Neural crest cell (in vitro differentiated cells): ENCODE measurements around the gene MAP2K6. TPM values are rescaled to one million over a fixed set of nuclear protein-coding genes. Genes with fewer than 3 reads are reported as not detected.

Experiments
- DNase-seq: peaks from one replicate; pipeline ENCODE4 v3.0.0; 2021; ENCODE audit warnings: low read depth, mixed read lengths, low spot score
- H3K27ac Mint-ChIP-seq: one replicate; pipeline ENCODE4 v1.8.0; 2021; ENCODE audit warnings: mild to moderate bottlenecking, mixed read lengths; ENCODE audit not compliant: unreplicated experiment
- H3K27me3 Mint-ChIP-seq: 2 replicates; pipeline ENCODE4 v1.8.0; 2021; ENCODE audit warnings: low read depth, mild to moderate bottlenecking, mixed read lengths
- H3K36me3 Mint-ChIP-seq: 2 replicates; pipeline ENCODE4 v1.8.0; 2021; ENCODE audit warnings: low read depth, mild to moderate bottlenecking, mixed read lengths
- H3K4me1 Mint-ChIP-seq: 2 replicates; pipeline ENCODE4 v1.8.0; 2021; ENCODE audit warnings: mixed read lengths
- H3K4me3 Mint-ChIP-seq: one replicate; pipeline ENCODE4 v1.8.0; 2021; ENCODE audit warnings: mild to moderate bottlenecking, mixed read lengths
- H3K9me3 Mint-ChIP-seq: 2 replicates; pipeline ENCODE4 v1.8.0; 2021; ENCODE audit warnings: mixed read lengths
- total RNA-seq: library from RNA; stranded (reverse); gene quantifications from 2 replicates; pipeline ENCODE4 v1.2.1, GENCODE V29; 2021
- TF ChIP-seq, protein P1 (sequence below): fragments of 200-600 bp; sonication (generic); conservative IDR thresholded peaks from 2 replicates; pipeline ENCODE4 v1.5.0; 2021; ENCODE audit warnings: antibody characterized with exemption, mild to moderate bottlenecking

Gene MAP2K6
- total RNA-seq, 1 donor from 2014 or later, result 45.4 TPM

DNA sequence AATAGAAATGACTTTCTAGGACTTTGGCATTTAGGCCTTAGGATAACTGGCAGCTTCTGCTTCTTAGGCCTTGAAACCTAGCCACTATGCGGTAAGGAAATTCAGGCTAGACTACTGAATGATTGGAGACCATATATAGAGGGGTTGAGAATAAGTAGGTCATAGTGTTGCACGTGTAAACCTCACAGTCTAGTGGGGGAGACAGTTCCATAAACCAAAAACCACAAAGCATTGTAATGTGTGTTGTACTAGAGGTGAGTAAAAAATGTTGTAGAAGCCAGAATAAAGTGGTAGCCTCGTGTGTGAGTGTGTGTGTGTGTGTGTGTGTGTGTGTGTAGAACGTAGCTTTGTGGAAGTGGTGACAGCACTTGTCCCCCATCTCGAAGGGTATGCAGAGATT, 188.5 kb downstream of the MAP2K6 start:
- Mint-ChIP-seq H3K27me3 (no peaks in the 10 kb centered on the region), H3K27ac (no peak overlapping the region), H3K4me3 (no peak overlapping the region), H3K4me1 (peaks cover 10% of the 10 kb centered on the region), H3K36me3 (no peaks in the 10 kb centered on the region), H3K9me3 (no peaks in the 10 kb centered on the region)
- DNase-seq, result no peak
- TF ChIP-seq, protein P1, sequence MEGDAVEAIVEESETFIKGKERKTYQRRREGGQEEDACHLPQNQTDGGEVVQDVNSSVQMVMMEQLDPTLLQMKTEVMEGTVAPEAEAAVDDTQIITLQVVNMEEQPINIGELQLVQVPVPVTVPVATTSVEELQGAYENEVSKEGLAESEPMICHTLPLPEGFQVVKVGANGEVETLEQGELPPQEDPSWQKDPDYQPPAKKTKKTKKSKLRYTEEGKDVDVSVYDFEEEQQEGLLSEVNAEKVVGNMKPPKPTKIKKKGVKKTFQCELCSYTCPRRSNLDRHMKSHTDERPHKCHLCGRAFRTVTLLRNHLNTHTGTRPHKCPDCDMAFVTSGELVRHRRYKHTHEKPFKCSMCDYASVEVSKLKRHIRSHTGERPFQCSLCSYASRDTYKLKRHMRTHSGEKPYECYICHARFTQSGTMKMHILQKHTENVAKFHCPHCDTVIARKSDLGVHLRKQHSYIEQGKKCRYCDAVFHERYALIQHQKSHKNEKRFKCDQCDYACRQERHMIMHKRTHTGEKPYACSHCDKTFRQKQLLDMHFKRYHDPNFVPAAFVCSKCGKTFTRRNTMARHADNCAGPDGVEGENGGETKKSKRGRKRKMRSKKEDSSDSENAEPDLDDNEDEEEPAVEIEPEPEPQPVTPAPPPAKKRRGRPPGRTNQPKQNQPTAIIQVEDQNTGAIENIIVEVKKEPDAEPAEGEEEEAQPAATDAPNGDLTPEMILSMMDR, result no peak

Other genes with a start within 250 kb of the MAP2K6 start
- 0.64 and 0.82 TPM in 2 replicates for gene ABCA10, start 185.9 kb upstream of the MAP2K6 start, total RNA-seq
- 7.6 and 8.3 TPM in 2 replicates for gene ABCA5, start 87.6 kb upstream of the MAP2K6 start, total RNA-seq